CD4-positive, CD25-positive, alpha-beta regulatory T cell (primary cell): Measurements from ENCODE around the gene ATP1A4. TPM values are rescaled to one million over a fixed set of nuclear protein-coding genes. Genes with fewer than 3 reads are reported as not detected.

Experiments
- ATAC-seq, 2 donors: fragments of 150-1000 bp; cut with Tn5 transposase; one replicate each; pipeline ENCODE4 v1.10.0; 2021; ENCODE audit warnings: low read depth in 2 of 2, moderate number of reproducible peaks in 2 of 2, moderate library complexity in 1 of 2
- DNase-seq, 3 donors: peaks; one replicate each; pipeline versions ENCODE4 v3.0.0 to v3.0.0-alpha.2; 2012 to 2022; ENCODE audit warnings: mixed read lengths in 1 of 3
- H3K27ac ChIP-seq: one replicate; pipeline ENCODE4 v1.7.0; 2013; ENCODE audit warnings: mild to moderate bottlenecking, low read length; ENCODE audit not compliant: insufficient read depth, poor library complexity, severe bottlenecking
- H3K27me3 ChIP-seq: one replicate; pipeline ENCODE4 v1.7.0; 2013; ENCODE audit warnings: low read length; ENCODE audit not compliant: control insufficient read depth, insufficient read depth
- H3K36me3 ChIP-seq: one replicate; pipeline ENCODE4 v1.7.0; 2013; ENCODE audit warnings: mild to moderate bottlenecking, low read length, moderate library complexity; ENCODE audit not compliant: control insufficient read depth, insufficient read depth
- H3K4me1 ChIP-seq: 2 replicates; pipeline ENCODE4 v1.7.0; 2013; ENCODE audit warnings: mild to moderate bottlenecking, low read length; ENCODE audit not compliant: insufficient read depth, control insufficient read depth, poor library complexity, severe bottlenecking
- H3K4me3 ChIP-seq: one replicate; pipeline ENCODE4 v1.7.0; 2013; ENCODE audit warnings: low read depth, mild to moderate bottlenecking, low read length, moderate library complexity
- H3K9me3 ChIP-seq, 2 experiments: 1 replicate in 1 of 2; 2 replicates in 1 of 2; pipeline ENCODE4 v1.7.0; 2013; ENCODE audit warnings: low read length in 2 of 2, mild to moderate bottlenecking in 1 of 2, moderate library complexity in 1 of 2; ENCODE audit not compliant: control insufficient read depth in 2 of 2
- H3K27ac Mint-ChIP-seq, 3 donors: one replicate each; pipeline ENCODE4 v1.8.0; 2020 to 2022; ENCODE audit warnings: mild to moderate bottlenecking in 3 of 3, mixed read lengths in 3 of 3, moderate library complexity in 2 of 3
- H3K27me3 Mint-ChIP-seq: one replicate; pipeline ENCODE4 v1.8.0; 2022; ENCODE audit warnings: mild to moderate bottlenecking, mixed read lengths
- H3K36me3 Mint-ChIP-seq: one replicate; pipeline ENCODE4 v1.8.0; 2020; ENCODE audit warnings: mixed read lengths
- H3K4me1 Mint-ChIP-seq, 4 donors: one replicate each; pipeline ENCODE4 v1.8.0; 2020 to 2022; ENCODE audit warnings: mixed read lengths in 4 of 4, mild to moderate bottlenecking in 1 of 4
- H3K4me3 Mint-ChIP-seq, 4 donors: one replicate each; pipeline ENCODE4 v1.8.0; 2020 to 2022; ENCODE audit warnings: mild to moderate bottlenecking in 4 of 4, mixed read lengths in 4 of 4, moderate library complexity in 3 of 4
- H3K9me3 Mint-ChIP-seq, 7 donors: one replicate each; pipeline ENCODE4 v1.8.0; 2020 to 2022; ENCODE audit warnings: mixed read lengths in 7 of 7, mild to moderate bottlenecking in 3 of 7, moderate library complexity in 2 of 7
- polyA plus RNA-seq, 4 donors: library from polyadenylated mRNA; unstranded; fragments of 300-500 nt; fragmentation: Illumina TruSeq; gene quantifications; one replicate each; pipeline ENCODE4 v1.2.3, GENCODE V29; 2021
- total RNA-seq: library from RNA; stranded (reverse); gene quantifications from one replicate; pipeline ENCODE4 v1.2.3, GENCODE V29; 2022

Gene ATP1A4
- total and polyA plus RNA-seq, 5 donors from 2014 or later = not detected

DNA sequence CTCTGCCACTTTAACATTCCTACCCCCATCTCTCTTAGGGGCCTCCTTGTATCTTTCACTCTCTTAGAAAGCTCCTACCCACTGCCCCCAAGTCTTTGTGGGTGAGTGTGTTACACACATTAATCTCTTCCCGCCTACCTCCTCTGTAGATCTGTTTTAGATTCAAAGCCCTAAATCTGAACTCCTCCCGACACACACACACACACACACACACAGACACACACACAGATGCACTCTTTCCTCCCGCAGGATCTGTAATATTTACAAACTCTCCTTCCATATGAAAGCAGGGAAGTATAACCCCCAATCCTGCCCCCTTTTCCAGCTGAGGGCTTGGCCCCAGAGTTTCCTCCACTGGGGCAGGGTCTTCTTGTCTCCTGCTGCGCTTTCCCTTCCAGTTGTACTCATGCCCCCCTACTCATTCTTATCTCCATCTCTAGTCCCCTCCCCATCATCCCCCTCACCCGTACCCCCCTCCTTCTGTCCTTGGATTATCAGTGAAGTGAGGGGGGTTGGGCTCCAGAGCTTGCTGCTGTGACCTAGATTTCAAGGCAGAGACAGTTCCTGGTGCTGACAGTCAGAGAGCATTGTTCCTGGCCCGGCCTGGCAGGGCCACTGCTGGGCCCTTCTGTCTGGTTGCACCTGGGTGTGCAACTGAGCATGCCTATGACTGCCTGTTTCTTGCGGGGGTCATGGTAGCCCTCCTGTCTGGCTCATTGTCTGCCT is 58.1 kb downstream of the ATP1A4 start:
- H3K36me3 Mint-ChIP-seq = peaks cover 17% of the 10 kb centered on the region
- H3K4me3 Mint-ChIP-seq = peak overlapping the region in 2 of 4 donors; percentile 28 to 62
- Histone ChIP-seq H3K36me3 (peaks cover 30% of the 10 kb centered on the region), H3K4me1 (peaks cover 14% of the 10 kb centered on the region), H3K27ac (no peak overlapping the region), H3K9me3 (no peaks in the 10 kb centered on the region), H3K4me3 (no peak overlapping the region), H3K27me3 (no peaks in the 10 kb centered on the region)
- no peak for ATAC-seq
- H3K4me1 Mint-ChIP-seq = peaks cover 0 to 53% (median 30%) of the 10 kb centered on the region in 4 donors
- peak overlapping the region; percentile 62 to 85 (median 79) for H3K27ac Mint-ChIP-seq
- no peak for DNase-seq
- H3K27me3 Mint-ChIP-seq = no peaks in the 10 kb centered on the region
- H3K9me3 Mint-ChIP-seq = no peaks in the 10 kb centered on the region

DNA sequence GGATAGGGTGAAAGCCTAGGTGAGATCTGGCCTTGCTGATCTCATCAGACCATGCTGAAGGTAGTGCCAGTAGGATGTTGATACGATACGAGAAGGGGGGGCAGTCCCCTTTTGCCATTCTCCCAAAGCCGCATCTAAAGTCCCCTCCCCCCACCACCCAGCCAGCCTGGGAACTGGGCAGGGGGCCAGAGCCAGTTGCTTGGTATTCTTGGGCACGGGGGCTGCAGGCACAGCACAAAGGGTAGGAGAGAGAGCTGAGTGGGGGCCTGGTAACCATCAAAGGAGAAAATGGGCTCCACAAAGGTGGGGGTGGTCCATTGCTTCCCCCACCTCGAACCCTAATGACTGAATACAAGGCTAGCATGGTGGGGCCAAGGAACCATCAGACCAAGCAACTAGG is 59.2 kb downstream of the ATP1A4 start:
- Mint-ChIP-seq H3K27me3 (no peaks in the 10 kb centered on the region), H3K27ac (peak overlapping the region in 2 of 3 donors; percentile 39 to 62), H3K36me3 (peaks cover 26% of the 10 kb centered on the region), H3K4me1 (peaks cover 0 to 48% (median 27%) of the 10 kb centered on the region in 4 donors), H3K4me3 (no peak overlapping the region), H3K9me3 (no peaks in the 10 kb centered on the region)
- Histone ChIP-seq H3K27ac (no peak overlapping the region), H3K4me3 (no peak overlapping the region), H3K36me3 (peaks cover 40% of the 10 kb centered on the region), H3K4me1 (peaks cover 8% of the 10 kb centered on the region), H3K27me3 (no peaks in the 10 kb centered on the region), H3K9me3 (no peaks in the 10 kb centered on the region)
- no peak for ATAC-seq
- no peak for DNase-seq

DNA sequence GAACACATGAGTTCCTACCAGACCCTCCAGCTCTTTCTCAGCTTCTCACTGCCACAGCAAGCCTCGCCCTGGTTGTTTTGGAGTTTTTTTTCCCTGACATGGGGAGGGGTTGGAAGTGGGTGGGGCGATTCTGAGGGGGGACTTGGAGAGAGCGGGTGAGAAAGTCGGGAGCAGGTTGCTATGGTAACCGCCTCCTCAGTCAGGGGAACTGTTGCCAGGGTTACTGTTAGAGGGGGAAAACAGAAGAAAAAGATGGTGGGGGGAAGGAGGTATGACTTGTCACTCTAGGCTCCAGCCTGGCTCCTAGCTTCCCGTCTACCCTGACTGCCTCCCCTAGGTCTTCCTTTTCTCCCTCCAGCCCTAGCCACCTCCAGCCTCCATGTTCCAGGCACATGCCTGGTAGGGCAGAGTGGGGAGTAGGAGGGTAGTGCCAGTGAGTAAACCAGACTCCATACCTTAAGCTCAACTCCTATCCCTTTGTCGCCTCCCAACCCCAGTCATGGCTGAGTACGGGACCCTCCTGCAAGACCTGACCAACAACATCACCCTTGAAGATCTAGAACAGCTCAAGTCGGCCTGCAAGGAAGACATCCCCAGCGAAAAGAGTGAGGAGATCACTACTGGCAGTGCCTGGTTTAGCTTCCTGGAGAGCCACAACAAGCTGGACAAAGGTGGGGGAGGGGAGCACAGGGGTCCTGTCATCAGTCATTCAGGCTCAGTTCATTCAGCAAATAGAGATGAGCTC is 59.8 kb downstream of the ATP1A4 start:
- no peaks in the 10 kb centered on the region for H3K27me3 ChIP-seq
- Mint-ChIP-seq H3K9me3 (no peaks in the 10 kb centered on the region), H3K27me3 (no peaks in the 10 kb centered on the region), H3K36me3 (peaks cover 30% of the 10 kb centered on the region), H3K4me1 (peaks cover 0 to 43% (median 24%) of the 10 kb centered on the region in 4 donors), H3K4me3 (no peak overlapping the region), H3K27ac (no peak overlapping the region)
- peaks cover 3% of the 10 kb centered on the region for H3K4me1 ChIP-seq
- DNase-seq = no peak
- H3K36me3 ChIP-seq = peaks cover 47% of the 10 kb centered on the region
- no peak overlapping the region for H3K27ac ChIP-seq
- no peaks in the 10 kb centered on the region for H3K9me3 ChIP-seq
- H3K4me3 ChIP-seq = no peak overlapping the region
- no peak for ATAC-seq

DNA sequence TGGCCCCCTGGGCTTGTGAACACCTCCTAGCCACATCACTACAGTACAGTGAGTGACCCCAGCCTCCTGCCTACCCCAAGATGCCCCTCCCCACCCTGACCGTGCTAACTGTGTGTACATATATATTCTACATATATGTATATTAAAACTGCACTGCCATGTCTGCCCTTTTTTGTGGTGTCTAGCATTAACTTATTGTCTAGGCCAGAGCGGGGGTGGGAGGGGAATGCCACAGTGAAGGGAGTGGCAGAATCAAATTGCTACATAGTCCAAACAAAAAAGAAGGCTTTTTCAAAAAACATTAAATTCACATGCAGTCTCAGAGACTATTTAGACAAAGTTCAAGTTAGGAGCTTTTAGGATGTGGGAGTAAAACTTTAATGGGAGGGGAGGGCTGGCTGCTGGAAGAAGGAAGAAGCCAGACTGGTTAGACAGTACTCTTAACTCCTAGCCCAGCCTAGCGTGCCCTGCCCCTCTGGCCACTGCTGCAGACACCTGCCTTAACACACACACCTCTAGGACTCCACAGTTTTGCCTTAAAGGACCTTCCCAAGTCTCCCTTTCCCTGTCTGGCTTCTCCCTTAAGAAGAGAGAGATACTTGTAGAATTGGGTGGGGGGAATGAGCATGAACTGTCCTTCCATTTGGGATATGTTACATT is 63.2 kb downstream of the ATP1A4 start:
- no peaks in the 10 kb centered on the region for H3K27me3 Mint-ChIP-seq
- no peaks in the 10 kb centered on the region for H3K9me3 Mint-ChIP-seq
- no peaks in the 10 kb centered on the region for H3K9me3 ChIP-seq
- H3K27ac Mint-ChIP-seq = peak overlapping the region in 2 of 3 donors; percentile 67 to 83
- peaks cover 0 to 16% (median 6%) of the 10 kb centered on the region in 4 donors for H3K4me1 Mint-ChIP-seq
- H3K4me3 ChIP-seq = no peak overlapping the region
- H3K36me3 Mint-ChIP-seq = peaks cover 46% of the 10 kb centered on the region
- no peak overlapping the region for H3K27ac ChIP-seq
- H3K27me3 ChIP-seq = no peaks in the 10 kb centered on the region
- no peak for DNase-seq
- H3K4me1 ChIP-seq = no peaks in the 10 kb centered on the region
- H3K4me3 Mint-ChIP-seq = no peak overlapping the region
- ATAC-seq = no peak
- H3K36me3 ChIP-seq = peaks cover 78% of the 10 kb centered on the region

DNA sequence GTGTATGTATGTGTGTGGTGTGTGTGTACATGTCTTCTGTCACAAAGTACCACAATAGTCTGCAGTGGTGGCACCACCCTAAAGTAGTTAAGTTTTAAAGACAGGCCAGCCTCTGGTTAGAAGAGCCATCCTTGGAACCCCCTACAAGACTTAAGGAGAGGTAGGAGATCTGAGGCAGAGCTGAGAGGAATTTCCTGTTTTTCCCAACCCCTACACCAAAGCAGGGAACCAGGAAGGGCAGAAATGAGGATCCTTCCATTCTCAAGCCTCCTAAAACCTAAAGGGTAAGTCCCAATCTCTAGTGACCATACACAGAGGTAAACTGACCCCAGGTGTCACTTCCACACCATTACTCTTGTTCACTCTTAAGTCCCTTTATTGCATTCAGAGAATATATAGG is 64.9 kb downstream of the ATP1A4 start:
- no peak for DNase-seq
- H3K27me3 ChIP-seq = no peaks in the 10 kb centered on the region
- Mint-ChIP-seq H3K27me3 (no peaks in the 10 kb centered on the region), H3K4me1 (peaks cover 0 to 5% (median under 1%) of the 10 kb centered on the region in 4 donors), H3K36me3 (peaks cover 58% of the 10 kb centered on the region), H3K27ac (peak overlapping the region in 1 of 3 donors; percentile 16), H3K9me3 (no peaks in the 10 kb centered on the region), H3K4me3 (no peak overlapping the region)
- H3K27ac ChIP-seq = no peak overlapping the region
- H3K4me1 ChIP-seq = no peaks in the 10 kb centered on the region
- no peaks in the 10 kb centered on the region for H3K9me3 ChIP-seq
- no peak overlapping the region for H3K4me3 ChIP-seq
- no peak for ATAC-seq
- peaks cover 93% of the 10 kb centered on the region for H3K36me3 ChIP-seq

DNA sequence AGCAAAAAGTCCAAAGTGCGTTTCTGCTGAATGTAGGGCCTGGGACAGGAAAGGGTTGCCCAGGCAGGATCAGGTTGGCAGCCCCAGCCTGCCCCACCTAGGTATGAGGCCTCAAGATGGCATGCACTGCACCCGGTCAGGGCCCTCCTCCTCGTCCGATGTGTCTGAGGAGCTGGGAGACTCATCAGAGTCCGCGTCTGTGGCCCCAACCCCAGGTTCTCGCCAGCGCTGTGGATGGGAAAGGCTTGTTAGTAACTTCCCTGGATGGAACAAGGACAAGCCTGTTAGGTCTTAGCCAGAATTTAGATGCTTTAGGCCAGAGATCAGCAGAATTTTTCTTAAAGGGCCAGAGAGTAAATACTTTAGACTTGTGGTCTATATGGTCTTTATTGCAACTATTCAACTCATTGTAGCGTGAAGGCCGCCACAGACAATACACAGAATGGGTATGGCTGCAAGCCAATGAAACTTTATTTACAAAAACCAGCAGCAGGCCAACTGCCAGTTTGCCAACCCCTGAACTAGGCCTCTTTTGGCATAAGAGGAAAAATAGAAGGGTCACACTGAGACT is 66.2 kb downstream of the ATP1A4 start:
- no peak for ATAC-seq

DNA sequence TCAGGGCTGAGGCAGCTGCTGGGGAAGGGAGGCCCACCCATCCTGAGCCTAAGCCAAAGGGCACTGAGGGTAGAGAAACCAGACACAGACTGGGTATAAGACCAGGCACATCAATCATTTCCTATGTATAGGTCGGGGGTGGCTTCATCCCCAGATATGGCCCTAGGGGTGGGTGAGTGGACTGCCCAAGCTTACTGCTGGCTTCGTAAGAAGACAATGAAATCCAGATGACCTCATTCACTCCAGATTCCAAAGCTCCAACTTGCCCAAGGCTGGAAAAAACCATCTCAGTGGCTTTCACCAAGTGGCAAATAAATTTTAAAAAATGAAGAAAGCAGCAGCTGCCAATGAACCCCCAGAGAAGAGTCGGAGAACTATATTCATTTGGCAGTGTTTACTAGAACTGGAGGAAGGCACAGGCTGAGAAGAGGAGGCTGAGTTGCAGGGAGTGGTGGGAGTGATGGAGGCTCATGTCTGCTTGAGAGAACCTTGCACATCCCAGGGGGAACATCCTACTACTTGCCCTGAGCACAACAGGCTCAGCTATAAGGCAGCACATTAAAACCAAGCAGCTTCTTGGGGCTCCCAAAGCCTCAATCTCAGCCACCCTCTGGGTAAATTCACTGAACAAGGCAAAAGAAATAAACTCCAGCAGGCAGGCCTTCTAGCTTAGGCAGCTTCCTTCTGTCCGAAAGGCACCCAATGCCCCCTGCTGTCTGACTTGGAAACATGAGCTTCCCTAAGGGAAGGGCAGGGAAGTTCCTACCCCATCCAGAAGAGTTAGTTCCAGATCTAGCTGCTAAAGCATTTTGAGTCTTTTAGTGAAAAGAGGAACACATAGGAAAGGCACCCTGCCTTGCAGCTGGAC is 67.9 kb downstream of the ATP1A4 start:
- Mint-ChIP-seq H3K27ac (peak overlapping the region in 2 of 3 donors; percentile 5 to 59), H3K4me3 (no peak overlapping the region), H3K9me3 (no peaks in the 10 kb centered on the region), H3K4me1 (peaks cover 0 to 6% (median 2%) of the 10 kb centered on the region in 4 donors), H3K27me3 (no peaks in the 10 kb centered on the region), H3K36me3 (peaks cover 70% of the 10 kb centered on the region)
- H3K4me1 ChIP-seq = no peaks in the 10 kb centered on the region
- H3K27ac ChIP-seq = no peak overlapping the region
- H3K4me3 ChIP-seq = no peak overlapping the region
- peaks cover 96% of the 10 kb centered on the region for H3K36me3 ChIP-seq
- no peaks in the 10 kb centered on the region for H3K27me3 ChIP-seq
- no peak for DNase-seq
- no peak for ATAC-seq
- no peaks in the 10 kb centered on the region for H3K9me3 ChIP-seq

More for the DNA sequence above, 66.2 kb downstream of the ATP1A4 start:
- Mint-ChIP-seq H3K36me3 (peaks cover 60% of the 10 kb centered on the region), H3K27ac (peak overlapping the region in 2 of 3 donors; percentile 25 to 57), H3K9me3 (no peaks in the 10 kb centered on the region), H3K27me3 (no peaks in the 10 kb centered on the region), H3K4me1 (peaks cover 0 to 6% (median 2%) of the 10 kb centered on the region in 4 donors), H3K4me3 (no peak overlapping the region)
- H3K27ac ChIP-seq = no peak overlapping the region
- peaks cover 94% of the 10 kb centered on the region for H3K36me3 ChIP-seq
- no peaks in the 10 kb centered on the region for H3K27me3 ChIP-seq
- H3K9me3 ChIP-seq = no peaks in the 10 kb centered on the region
- H3K4me1 ChIP-seq = no peaks in the 10 kb centered on the region
- H3K4me3 ChIP-seq = no peak overlapping the region
- DNase-seq = no peak
